ENCODE results near the gene IGF2BP1.
"Not testable (repeated sequence)": the region's sequence is repeated elsewhere in the genome, so short reads cannot be mapped to it uniquely, and the experiment has no call there.

GRCh38 chr17:49039518-49039917, 42.3 kb downstream of the IGF2BP1 start:
- TF ChIP-seq CTCF (IDR thresholded peaks at IDR 0.05; ENCODE audit: control extremely low read depth in 1 of 3, insufficient read depth in 1 of 3, low read depth in 1 of 3, low read length in 3 of 3); RAD21 (IDR thresholded peaks at IDR 0.05 in 1 of 2, conservative IDR thresholded peaks at IDR 0.05 in 1 of 2; ENCODE audit: low read depth in 2 of 2, low read length in 2 of 2); HDAC6 (IDR thresholded peaks at IDR 0.05; ENCODE audit: low read depth, low read length); ZNF274 (IDR thresholded peaks at IDR 0.05; ENCODE audit: borderline replicate concordance, extremely low read depth, low read length); EZH2 (IDR thresholded peaks at IDR 0.05; ENCODE audit: low read depth, low read length, severe bottlenecking); USF2 (IDR thresholded peaks at IDR 0.05; ENCODE audit: low read length); GABPA (IDR thresholded peaks at IDR 0.05; ENCODE audit: borderline replicate concordance, insufficient read depth, low read length); POLR2A (IDR thresholded peaks at IDR 0.05; ENCODE audit: control extremely low read depth in 1 of 2, low read depth in 2 of 2, low read length in 2 of 2); CBX5 (IDR thresholded peaks at IDR 0.05; ENCODE audit: low read depth, low read length); MAFK (IDR thresholded peaks at IDR 0.05; ENCODE audit: low read depth, low read length); JUND (IDR thresholded peaks at IDR 0.05; ENCODE audit: low read length); ATF3 (IDR thresholded peaks at IDR 0.05; ENCODE audit: insufficient read depth, low read depth, low read length); EGR1 (IDR thresholded peaks at IDR 0.05; ENCODE audit: borderline replicate concordance, low read depth, low read length): not testable (repeated sequence)
